K562 (cell line): ENCODE results near the gene DGCR8. TPM values are rescaled to one million over a fixed set of nuclear protein-coding genes. Genes with fewer than 3 reads are reported as not detected.
A peak's percentile ranks its signal among the peaks of the same experiment; 100 is the strongest.

ENCODE experiments used
- CBFA2T2 ChIP-seq: fragments of 450-650 bp; conservative IDR thresholded peaks from 2 replicates; pipeline ENCODE4 v1.6.1; 2017; ENCODE audit warnings: mild to moderate bottlenecking
- DIDO1 ChIP-seq: fragments of 450-650 bp; IDR thresholded peaks from 2 replicates; pipeline ENCODE4 v1.6.1; 2016; ENCODE audit warnings: low read depth, missing biosample characterization, missing genetic modification characterization
- FOXO4 ChIP-seq: fragments of 450-650 bp; formaldehyde crosslinking; IDR thresholded peaks from 2 replicates; pipeline ENCODE4 v1.4.0; 2020; ENCODE audit warnings: mild to moderate bottlenecking, moderate library complexity
- HDAC8 ChIP-seq: fragments of 450-650 bp; IDR thresholded peaks from 2 replicates; pipeline ENCODE4 v1.6.1; 2016; ENCODE audit warnings: mild to moderate bottlenecking, missing genetic modification characterization, moderate library complexity, missing compliant biosample characterization
- NR4A1 ChIP-seq, 2 experiments: fragments of 250-450 bp in 1 of 2; fragments of 450-650 bp in 1 of 2; sonication (Bioruptor Pico) in 1 of 2; IDR thresholded peaks; 2 replicates each; pipeline versions ENCODE4 v1.4.0 to v1.6.1; 2016 to 2020; ENCODE audit warnings: mild to moderate bottlenecking in 2 of 2, missing compliant biosample characterization in 1 of 2, missing genetic modification characterization in 1 of 2, moderate library complexity in 1 of 2
- RFX7 ChIP-seq: fragments of 250-450 bp; sonication (Bioruptor Pico); IDR thresholded peaks from 2 replicates; pipeline ENCODE4 v1.5.1; 2021; ENCODE audit warnings: mild to moderate bottlenecking
- WHSC1 ChIP-seq: IDR thresholded peaks from one replicate; pipeline ENCODE4 v1.6.1; 2012; ENCODE audit warnings: low read length, control low read depth, inconsistent platforms
- ZNF239 ChIP-seq: fragments of 250-450 bp; sonication (Bioruptor Pico); IDR thresholded peaks from 2 replicates; pipeline ENCODE4 v1.4.0; 2020; ENCODE audit warnings: mild to moderate bottlenecking
- ZNF311 ChIP-seq: fragments of 250-450 bp; sonication (Bioruptor Pico); IDR thresholded peaks from 2 replicates; pipeline ENCODE4 v1.4.0; 2020; ENCODE audit warnings: mild to moderate bottlenecking, moderate library complexity
- ZNF512 ChIP-seq: IDR thresholded peaks from 2 replicates; pipeline ENCODE4 v1.6.1; 2016; ENCODE audit warnings: missing genetic modification characterization, missing compliant biosample characterization
- polyA plus RNA-seq, 8 experiments: library from polyadenylated mRNA; depleted of rRNA in 4 of 8; stranded (reverse) in 5 of 8; unstranded in 3 of 8; fragments of >200 nt; fragmentation: Nextera tagmentation in 2 of 8; fragmentation: Illumina TruSeq in 1 of 8; extraction: Ambion mirVana in 2 of 8; extraction: Trizol in 1 of 8; gene quantifications; 2 replicates each; pipeline versions ENCODE4 v1.2.1 to v1.2.3, GENCODE V29; 2011 to 2014; ENCODE audit warnings: inconsistent platforms in 1 of 8, missing spikeins in 1 of 8
- total RNA-seq, 7 experiments: library from RNA; depleted of rRNA in 6 of 7; stranded (reverse); fragments of >200 nt in 6 of 7; fragmentation: Illumina TruSeq in 2 of 7; extraction: Trizol in 2 of 7; gene quantifications; 2 replicates each; pipeline versions ENCODE4 v1.2.1 to v1.2.3, GENCODE V29; 2011 to 2021; ENCODE audit warnings: low replicate concordance in 1 of 7
- TF ChIP-seq, protein P1 (sequence below): fragments of 200-600 bp; sonication (generic); IDR thresholded peaks from one replicate; pipeline ENCODE4 v1.6.1; 2012; ENCODE audit warnings: mild to moderate bottlenecking, low read depth, low read length, inconsistent platforms
- TF ChIP-seq, protein P2 (sequence below): fragments of 250-450 bp; sonication (Bioruptor Pico); IDR thresholded peaks from 2 replicates; pipeline ENCODE4 v1.6.1; 2021; ENCODE audit warnings: mild to moderate bottlenecking

The DGCR8 gene
- total and polyA plus RNA-seq, 9 of the 15 experiments (the other 6 are each of a cell fraction or from before 2014, with no cell fraction given): 5.9 to 144 (median 80.1) TPM

DNA sequence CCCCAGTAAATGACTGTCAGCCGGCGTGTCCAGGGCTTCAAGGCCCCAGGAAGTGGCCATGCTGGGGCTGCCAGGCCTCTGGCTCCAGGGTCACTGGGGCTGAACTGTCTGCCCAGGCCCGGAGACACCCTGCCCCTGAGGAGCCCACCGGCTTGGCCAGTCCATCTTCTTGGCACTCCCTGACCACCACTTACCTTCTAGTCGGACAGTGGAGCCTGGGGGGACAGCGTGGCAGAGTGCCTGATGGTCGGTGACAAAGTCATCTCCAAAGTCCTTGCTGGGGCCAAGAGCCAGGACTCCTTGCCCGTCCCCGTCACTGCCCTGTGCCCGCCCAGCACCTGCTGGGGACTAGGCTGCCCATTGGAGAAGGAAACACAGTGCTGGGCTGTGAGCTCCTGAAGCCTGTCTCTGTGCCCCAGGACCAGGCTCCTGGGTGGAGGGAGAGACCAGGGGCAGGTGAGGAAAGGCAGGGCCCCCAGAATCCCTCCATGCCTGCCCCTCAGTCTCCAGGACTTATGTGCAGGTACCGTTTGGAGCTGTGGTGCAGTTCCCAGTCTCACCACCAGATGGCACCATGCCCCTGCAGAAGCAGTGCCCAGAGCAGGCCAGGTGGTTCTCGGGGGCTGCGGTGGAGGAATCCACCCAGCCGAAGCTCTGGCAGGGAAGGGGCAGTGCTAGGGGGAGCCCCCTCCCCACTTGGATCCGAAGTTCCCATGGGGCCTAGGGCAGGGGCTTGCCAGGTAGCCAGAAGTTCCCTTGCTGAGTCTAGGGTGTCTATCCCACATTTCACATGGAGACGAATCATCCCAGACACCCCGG, 76.8 kb downstream of the DGCR8 start (continued):
- TF ChIP-seq, protein P1, sequence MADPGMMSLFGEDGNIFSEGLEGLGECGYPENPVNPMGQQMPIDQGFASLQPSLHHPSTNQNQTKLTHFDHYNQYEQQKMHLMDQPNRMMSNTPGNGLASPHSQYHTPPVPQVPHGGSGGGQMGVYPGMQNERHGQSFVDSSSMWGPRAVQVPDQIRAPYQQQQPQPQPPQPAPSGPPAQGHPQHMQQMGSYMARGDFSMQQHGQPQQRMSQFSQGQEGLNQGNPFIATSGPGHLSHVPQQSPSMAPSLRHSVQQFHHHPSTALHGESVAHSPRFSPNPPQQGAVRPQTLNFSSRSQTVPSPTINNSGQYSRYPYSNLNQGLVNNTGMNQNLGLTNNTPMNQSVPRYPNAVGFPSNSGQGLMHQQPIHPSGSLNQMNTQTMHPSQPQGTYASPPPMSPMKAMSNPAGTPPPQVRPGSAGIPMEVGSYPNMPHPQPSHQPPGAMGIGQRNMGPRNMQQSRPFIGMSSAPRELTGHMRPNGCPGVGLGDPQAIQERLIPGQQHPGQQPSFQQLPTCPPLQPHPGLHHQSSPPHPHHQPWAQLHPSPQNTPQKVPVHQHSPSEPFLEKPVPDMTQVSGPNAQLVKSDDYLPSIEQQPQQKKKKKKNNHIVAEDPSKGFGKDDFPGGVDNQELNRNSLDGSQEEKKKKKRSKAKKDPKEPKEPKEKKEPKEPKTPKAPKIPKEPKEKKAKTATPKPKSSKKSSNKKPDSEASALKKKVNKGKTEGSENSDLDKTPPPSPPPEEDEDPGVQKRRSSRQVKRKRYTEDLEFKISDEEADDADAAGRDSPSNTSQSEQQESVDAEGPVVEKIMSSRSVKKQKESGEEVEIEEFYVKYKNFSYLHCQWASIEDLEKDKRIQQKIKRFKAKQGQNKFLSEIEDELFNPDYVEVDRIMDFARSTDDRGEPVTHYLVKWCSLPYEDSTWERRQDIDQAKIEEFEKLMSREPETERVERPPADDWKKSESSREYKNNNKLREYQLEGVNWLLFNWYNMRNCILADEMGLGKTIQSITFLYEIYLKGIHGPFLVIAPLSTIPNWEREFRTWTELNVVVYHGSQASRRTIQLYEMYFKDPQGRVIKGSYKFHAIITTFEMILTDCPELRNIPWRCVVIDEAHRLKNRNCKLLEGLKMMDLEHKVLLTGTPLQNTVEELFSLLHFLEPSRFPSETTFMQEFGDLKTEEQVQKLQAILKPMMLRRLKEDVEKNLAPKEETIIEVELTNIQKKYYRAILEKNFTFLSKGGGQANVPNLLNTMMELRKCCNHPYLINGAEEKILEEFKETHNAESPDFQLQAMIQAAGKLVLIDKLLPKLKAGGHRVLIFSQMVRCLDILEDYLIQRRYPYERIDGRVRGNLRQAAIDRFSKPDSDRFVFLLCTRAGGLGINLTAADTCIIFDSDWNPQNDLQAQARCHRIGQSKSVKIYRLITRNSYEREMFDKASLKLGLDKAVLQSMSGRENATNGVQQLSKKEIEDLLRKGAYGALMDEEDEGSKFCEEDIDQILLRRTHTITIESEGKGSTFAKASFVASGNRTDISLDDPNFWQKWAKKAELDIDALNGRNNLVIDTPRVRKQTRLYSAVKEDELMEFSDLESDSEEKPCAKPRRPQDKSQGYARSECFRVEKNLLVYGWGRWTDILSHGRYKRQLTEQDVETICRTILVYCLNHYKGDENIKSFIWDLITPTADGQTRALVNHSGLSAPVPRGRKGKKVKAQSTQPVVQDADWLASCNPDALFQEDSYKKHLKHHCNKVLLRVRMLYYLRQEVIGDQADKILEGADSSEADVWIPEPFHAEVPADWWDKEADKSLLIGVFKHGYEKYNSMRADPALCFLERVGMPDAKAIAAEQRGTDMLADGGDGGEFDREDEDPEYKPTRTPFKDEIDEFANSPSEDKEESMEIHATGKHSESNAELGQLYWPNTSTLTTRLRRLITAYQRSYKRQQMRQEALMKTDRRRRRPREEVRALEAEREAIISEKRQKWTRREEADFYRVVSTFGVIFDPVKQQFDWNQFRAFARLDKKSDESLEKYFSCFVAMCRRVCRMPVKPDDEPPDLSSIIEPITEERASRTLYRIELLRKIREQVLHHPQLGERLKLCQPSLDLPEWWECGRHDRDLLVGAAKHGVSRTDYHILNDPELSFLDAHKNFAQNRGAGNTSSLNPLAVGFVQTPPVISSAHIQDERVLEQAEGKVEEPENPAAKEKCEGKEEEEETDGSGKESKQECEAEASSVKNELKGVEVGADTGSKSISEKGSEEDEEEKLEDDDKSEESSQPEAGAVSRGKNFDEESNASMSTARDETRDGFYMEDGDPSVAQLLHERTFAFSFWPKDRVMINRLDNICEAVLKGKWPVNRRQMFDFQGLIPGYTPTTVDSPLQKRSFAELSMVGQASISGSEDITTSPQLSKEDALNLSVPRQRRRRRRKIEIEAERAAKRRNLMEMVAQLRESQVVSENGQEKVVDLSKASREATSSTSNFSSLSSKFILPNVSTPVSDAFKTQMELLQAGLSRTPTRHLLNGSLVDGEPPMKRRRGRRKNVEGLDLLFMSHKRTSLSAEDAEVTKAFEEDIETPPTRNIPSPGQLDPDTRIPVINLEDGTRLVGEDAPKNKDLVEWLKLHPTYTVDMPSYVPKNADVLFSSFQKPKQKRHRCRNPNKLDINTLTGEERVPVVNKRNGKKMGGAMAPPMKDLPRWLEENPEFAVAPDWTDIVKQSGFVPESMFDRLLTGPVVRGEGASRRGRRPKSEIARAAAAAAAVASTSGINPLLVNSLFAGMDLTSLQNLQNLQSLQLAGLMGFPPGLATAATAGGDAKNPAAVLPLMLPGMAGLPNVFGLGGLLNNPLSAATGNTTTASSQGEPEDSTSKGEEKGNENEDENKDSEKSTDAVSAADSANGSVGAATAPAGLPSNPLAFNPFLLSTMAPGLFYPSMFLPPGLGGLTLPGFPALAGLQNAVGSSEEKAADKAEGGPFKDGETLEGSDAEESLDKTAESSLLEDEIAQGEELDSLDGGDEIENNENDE: peak; percentile 54
- TF ChIP-seq WHSC1: no peak
- peak; percentile 64; the same call in 1 of the 2 replicates for TF ChIP-seq ZNF239
- no peak for TF ChIP-seq CBFA2T2
- no peak for TF ChIP-seq HDAC8 (tag)
- TF ChIP-seq ZNF311: no peak
- TF ChIP-seq NR4A1 (CRISPR knock-in tag; IDR thresholded peaks at IDR 0.05): peak; percentile 88; the same call in 1 of the 2 replicates
- TF ChIP-seq NR4A1 (tag; IDR thresholded peaks at IDR 0.05): no peak
- no peak for TF ChIP-seq DIDO1 (tag)
- TF ChIP-seq, protein P2, sequence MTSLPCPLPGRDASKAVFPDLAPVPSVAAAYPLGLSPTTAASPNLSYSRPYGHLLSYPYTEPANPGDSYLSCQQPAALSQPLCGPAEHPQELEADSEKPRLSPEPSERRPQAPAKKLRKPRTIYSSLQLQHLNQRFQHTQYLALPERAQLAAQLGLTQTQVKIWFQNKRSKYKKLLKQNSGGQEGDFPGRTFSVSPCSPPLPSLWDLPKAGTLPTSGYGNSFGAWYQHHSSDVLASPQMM: no peak
- TF ChIP-seq FOXO4: 0 out of 2 replicates have a peak, but pooled peaks have one; percentile 28
- TF ChIP-seq RFX7 (CRISPR knock-in tag): peak; percentile 86; the same call in 1 of the 2 replicates
- TF ChIP-seq ZNF512 (tag): no peak
